Measurements from ENCODE around the gene SELPLG.

DNA sequence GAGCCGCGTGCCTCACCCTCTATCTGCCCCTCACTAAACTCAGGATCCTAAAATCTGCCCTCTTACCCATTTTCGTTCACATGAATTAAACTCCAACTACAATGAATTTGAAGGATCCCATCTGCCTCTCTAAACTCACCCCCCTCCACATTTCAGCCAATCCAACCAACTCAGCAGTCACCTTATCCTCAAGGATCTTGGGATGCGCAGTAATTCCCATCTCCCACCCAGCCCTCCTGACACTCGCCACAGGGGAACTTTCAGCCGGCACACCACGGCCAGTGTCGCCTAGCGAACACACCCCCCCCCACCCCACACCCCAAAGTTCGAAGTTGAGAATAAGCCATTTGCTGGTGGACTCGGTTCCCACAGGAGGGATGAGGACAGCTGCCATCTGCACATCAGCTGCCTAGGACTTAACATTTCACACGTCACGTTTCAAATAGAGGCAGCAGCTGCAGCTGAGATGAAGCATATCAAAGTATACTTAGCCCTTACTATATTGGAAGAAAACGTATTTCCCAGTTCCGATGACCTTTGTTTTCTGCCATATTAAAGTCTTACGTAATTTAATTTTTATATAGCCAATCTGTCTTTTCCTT, 8.7 kb upstream of the SELPLG start:
- TF ChIP-seq, protein P1, sequence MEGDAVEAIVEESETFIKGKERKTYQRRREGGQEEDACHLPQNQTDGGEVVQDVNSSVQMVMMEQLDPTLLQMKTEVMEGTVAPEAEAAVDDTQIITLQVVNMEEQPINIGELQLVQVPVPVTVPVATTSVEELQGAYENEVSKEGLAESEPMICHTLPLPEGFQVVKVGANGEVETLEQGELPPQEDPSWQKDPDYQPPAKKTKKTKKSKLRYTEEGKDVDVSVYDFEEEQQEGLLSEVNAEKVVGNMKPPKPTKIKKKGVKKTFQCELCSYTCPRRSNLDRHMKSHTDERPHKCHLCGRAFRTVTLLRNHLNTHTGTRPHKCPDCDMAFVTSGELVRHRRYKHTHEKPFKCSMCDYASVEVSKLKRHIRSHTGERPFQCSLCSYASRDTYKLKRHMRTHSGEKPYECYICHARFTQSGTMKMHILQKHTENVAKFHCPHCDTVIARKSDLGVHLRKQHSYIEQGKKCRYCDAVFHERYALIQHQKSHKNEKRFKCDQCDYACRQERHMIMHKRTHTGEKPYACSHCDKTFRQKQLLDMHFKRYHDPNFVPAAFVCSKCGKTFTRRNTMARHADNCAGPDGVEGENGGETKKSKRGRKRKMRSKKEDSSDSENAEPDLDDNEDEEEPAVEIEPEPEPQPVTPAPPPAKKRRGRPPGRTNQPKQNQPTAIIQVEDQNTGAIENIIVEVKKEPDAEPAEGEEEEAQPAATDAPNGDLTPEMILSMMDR (IDR thresholded peaks at IDR 0.05), result no peak
- no peak for TF ChIP-seq EP300 (IDR thresholded peaks at IDR 0.05)
- TF ChIP-seq POLR2A (IDR thresholded peaks at IDR 0.05), result no peak

Measured in ovary (tissue), 3 donors.